Kidney epithelial cell (primary cell): ENCODE results near the gene KLF2. TPM values are rescaled to one million over a fixed set of nuclear protein-coding genes. Genes with fewer than 3 reads are reported as not detected.

Experiments used
- DNase-seq: peaks from one replicate; pipeline ENCODE4 v3.0.0-alpha.2; 2010; ENCODE audit warnings: low read depth
- H3K27me3 ChIP-seq: 2 replicates; pipeline ENCODE4 v1.6.0; 2011; ENCODE audit warnings: low read length; ENCODE audit not compliant: control insufficient read depth, insufficient read depth
- H3K36me3 ChIP-seq: 2 replicates; pipeline ENCODE4 v1.5.1; 2011; ENCODE audit warnings: low read length; ENCODE audit not compliant: control insufficient read depth, insufficient read depth
- H3K4me3 ChIP-seq: 2 replicates; pipeline ENCODE4 v1.5.1; 2011; ENCODE audit warnings: low read depth, mild to moderate bottlenecking, control low read depth, low read length
- total RNA-seq: library from RNA; depleted of rRNA; stranded (reverse); fragments of >200 nt; gene quantifications from 2 replicates; pipeline ENCODE4 v1.2.3, GENCODE V29; 2015
- TF ChIP-seq, protein P1 (sequence below): IDR thresholded peaks from 2 replicates; pipeline ENCODE4 v1.5.1; 2011; ENCODE audit warnings: mild to moderate bottlenecking, moderate library complexity, low read length, control low read depth, inconsistent platforms; ENCODE audit not compliant: insufficient read depth, poor library complexity, severe bottlenecking

KLF2 gene
- total RNA-seq, 1 donor from 2014 or later = 0.67 TPM

GRCh38 chr19:16372065-16372915 is 47.7 kb downstream of the KLF2 start:
- no peak for DNase-seq
- Histone ChIP-seq H3K27me3 (no peaks in the 10 kb centered on the region), H3K36me3 (no peaks in the 10 kb centered on the region), H3K4me3 (no peak overlapping the region)
- TF ChIP-seq, protein P1, sequence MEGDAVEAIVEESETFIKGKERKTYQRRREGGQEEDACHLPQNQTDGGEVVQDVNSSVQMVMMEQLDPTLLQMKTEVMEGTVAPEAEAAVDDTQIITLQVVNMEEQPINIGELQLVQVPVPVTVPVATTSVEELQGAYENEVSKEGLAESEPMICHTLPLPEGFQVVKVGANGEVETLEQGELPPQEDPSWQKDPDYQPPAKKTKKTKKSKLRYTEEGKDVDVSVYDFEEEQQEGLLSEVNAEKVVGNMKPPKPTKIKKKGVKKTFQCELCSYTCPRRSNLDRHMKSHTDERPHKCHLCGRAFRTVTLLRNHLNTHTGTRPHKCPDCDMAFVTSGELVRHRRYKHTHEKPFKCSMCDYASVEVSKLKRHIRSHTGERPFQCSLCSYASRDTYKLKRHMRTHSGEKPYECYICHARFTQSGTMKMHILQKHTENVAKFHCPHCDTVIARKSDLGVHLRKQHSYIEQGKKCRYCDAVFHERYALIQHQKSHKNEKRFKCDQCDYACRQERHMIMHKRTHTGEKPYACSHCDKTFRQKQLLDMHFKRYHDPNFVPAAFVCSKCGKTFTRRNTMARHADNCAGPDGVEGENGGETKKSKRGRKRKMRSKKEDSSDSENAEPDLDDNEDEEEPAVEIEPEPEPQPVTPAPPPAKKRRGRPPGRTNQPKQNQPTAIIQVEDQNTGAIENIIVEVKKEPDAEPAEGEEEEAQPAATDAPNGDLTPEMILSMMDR = no peak

DNA sequence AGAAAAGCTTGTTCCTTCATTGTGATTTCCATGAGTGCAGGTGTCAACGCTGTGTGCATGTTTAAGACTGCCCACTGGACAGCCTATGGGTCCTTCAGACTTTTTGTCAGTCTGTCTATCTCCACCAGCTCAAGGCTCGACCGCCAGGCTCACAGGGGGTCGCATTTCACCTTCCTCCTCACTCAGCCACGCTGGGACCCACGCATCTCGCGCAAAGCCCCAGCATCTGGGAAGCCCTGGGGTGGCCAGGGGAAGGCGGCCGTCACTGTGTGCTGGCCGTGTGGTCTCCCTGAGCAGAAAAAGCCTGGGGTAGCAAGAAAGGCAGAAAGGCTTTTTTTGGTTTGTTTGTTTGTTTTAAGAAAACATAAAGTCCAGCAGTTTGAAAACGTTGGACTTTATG is 48.5 kb downstream of the KLF2 start:
- DNase-seq = no peak
- TF ChIP-seq, protein P1 = no peak
- no peaks in the 10 kb centered on the region for H3K36me3 ChIP-seq
- H3K27me3 ChIP-seq = no peaks in the 10 kb centered on the region
- no peak overlapping the region for H3K4me3 ChIP-seq

GRCh38 chr19:16373532-16373931 is 48.9 kb downstream of the KLF2 start:
- H3K4me3 ChIP-seq = no peak overlapping the region
- TF ChIP-seq, protein P1 = no peak
- H3K27me3 ChIP-seq = no peaks in the 10 kb centered on the region
- no peak for DNase-seq
- no peaks in the 10 kb centered on the region for H3K36me3 ChIP-seq

GRCh38 chr19:16373989-16374388 is 49.4 kb downstream of the KLF2 start:
- Histone ChIP-seq H3K27me3 (no peaks in the 10 kb centered on the region), H3K36me3 (no peaks in the 10 kb centered on the region), H3K4me3 (no peak overlapping the region)
- DNase-seq = no peak
- TF ChIP-seq, protein P1 = no peak

GRCh38 chr19:16374436-16374835 is 49.8 kb downstream of the KLF2 start:
- Histone ChIP-seq H3K36me3 (no peaks in the 10 kb centered on the region), H3K4me3 (no peak overlapping the region), H3K27me3 (no peaks in the 10 kb centered on the region)
- DNase-seq = no peak
- TF ChIP-seq, protein P1 = no peak
